ENCODE measurements around the gene FBXO30.

The FBXO30 gene

GRCh38 chr6:145749632-145750031 lies 65.0 kb downstream of the FBXO30 start:
- DNase-seq, result no peak

- DNase-seq, result no peak
These were observed 68.7 kb downstream of the FBXO30 start for GRCh38 chr6:145745861-145746260.

DNA sequence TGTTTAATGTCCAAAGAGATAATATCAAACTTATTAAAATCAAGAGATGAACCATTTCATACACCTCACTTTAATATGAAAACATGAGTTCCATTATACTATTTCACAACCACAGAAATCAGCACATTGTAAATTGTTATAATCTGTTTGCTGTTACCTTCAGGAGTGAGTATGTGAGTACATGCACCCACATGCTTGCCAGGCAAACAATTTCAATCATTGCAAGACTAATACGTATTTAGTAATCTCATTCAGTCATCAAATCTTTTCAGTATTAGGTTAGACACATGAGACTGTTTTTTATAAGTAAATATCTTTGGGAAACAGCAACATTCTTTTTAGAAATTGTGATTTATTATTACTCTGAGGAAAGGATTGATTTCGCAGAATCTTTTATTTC lies 70.0 kb downstream of the FBXO30 start:
- no peak for DNase-seq
